Myocyte (in vitro differentiated cells): ENCODE measurements around the gene COL16A1. TPM values are rescaled to one million over a fixed set of nuclear protein-coding genes. Genes with fewer than 3 reads are reported as not detected.

Experiments used
- DNase-seq: peaks from one replicate; pipeline ENCODE4 v3.0.0-alpha.2; 2012; ENCODE audit warnings: low read depth
- total RNA-seq: library from RNA; depleted of rRNA; stranded (reverse); fragments of >200 nt; gene quantifications from 2 replicates; pipeline ENCODE4 v1.2.3, GENCODE V29; 2014

The COL16A1 gene
- total RNA-seq, 1 donor from 2014 or later, result 27.9 TPM

DNA sequence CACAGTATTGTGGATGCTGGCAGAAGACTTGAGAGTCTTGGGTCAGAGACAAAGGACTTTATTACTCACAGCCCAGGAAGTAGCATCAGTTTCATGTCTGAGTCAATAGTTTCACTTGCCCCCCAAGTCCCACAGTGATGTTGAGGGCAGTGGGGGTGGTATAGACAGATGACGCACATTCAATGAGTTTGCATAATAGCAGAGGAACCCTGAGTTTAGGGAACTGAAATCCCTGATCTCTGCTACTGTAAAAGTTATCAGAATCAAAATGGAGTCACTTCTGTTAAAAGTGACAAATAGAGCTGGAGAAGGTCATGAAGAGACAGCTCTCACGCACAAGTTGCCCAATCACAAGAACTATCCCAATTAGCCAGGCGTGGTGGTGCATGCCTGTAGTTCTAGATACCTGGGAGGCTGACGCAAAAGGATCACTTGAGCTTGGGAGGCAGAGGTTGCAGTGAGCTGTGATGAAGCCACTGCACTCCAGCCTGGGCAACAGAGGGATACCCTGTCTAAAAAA is 97.8 kb downstream of the COL16A1 start:
- DNase-seq, result no peak

Other genes with a start within 250 kb of the COL16A1 start
- gene TINAGL1, start 127.5 kb downstream of the COL16A1 start, total RNA-seq, result 0.11 TPM in 1 of 2 replicates, not detected in the other
- gene HCRTR1, start 86.3 kb downstream of the COL16A1 start, total RNA-seq, result not detected in 2 replicates
- gene PEF1, start 59.1 kb downstream of the COL16A1 start, total RNA-seq, result 52.0 and 61.7 TPM in 2 replicates
- gene ADGRB2, start 60.3 kb upstream of the COL16A1 start, total RNA-seq, result 15.8 and 20.2 TPM in 2 replicates
- gene SPOCD1, start 112.0 kb upstream of the COL16A1 start, total RNA-seq, result 8.9 and 9.7 TPM in 2 replicates
- 248 and 298 TPM in 2 replicates for gene PTP4A2, start 234.4 kb upstream of the COL16A1 start, total RNA-seq